ENCODE measurements around the gene PTPRN2.

PTPRN2 gene

GRCh38 chr7:157646551-157646950 is 941.1 kb downstream of the PTPRN2 start:
- DNase-seq (ENCODE audit: low spot score), result no peak
- in situ Hi-C loops (cut with MboI; ENCODE audit: low sequenced_read_pairs, unreplicated experiment), result no loop called here
- no peak for TF ChIP-seq CTCF (IDR thresholded peaks at IDR 0.05; ENCODE audit: borderline replicate concordance, control extremely low read depth, extremely low read depth, insufficient read depth, missing control alignments)

GRCh38 chr7:157645539-157645938 is 942.1 kb downstream of the PTPRN2 start:
- DNase-seq (ENCODE audit: low spot score), result no peak
- in situ Hi-C loops (cut with MboI; ENCODE audit: low sequenced_read_pairs, unreplicated experiment), result no loop called here

GRCh38 chr7:157644946-157645345 is 942.7 kb downstream of the PTPRN2 start:
- TF ChIP-seq CTCF (IDR thresholded peaks at IDR 0.05; ENCODE audit: borderline replicate concordance, control extremely low read depth, extremely low read depth, insufficient read depth, missing control alignments), result no peak
- no peak for DNase-seq (ENCODE audit: low spot score)
- in situ Hi-C loops (cut with MboI; ENCODE audit: low sequenced_read_pairs, unreplicated experiment), result no loop called here

More at GRCh38 chr7:157645539-157645938, 942.1 kb downstream of the PTPRN2 start:
- no peak for TF ChIP-seq CTCF (IDR thresholded peaks at IDR 0.05; ENCODE audit: borderline replicate concordance, control extremely low read depth, extremely low read depth, insufficient read depth, missing control alignments)

- TF ChIP-seq CTCF (IDR thresholded peaks at IDR 0.05; ENCODE audit: borderline replicate concordance, control extremely low read depth, extremely low read depth, insufficient read depth, missing control alignments), result no peak
- no peak for DNase-seq (ENCODE audit: low spot score)
- in situ Hi-C loops (cut with MboI; ENCODE audit: low sequenced_read_pairs, unreplicated experiment), result no loop called here
Observed at GRCh38 chr7:157643525-157643970, 944.1 kb downstream of the PTPRN2 start.

- DNase-seq (ENCODE audit: low spot score), result no peak
- TF ChIP-seq CTCF (IDR thresholded peaks at IDR 0.05; ENCODE audit: borderline replicate concordance, control extremely low read depth, extremely low read depth, insufficient read depth, missing control alignments), result no peak
- in situ Hi-C loops (cut with MboI; ENCODE audit: low sequenced_read_pairs, unreplicated experiment), result no loop called here
Observed at GRCh38 chr7:157641866-157642265, 945.8 kb downstream of the PTPRN2 start.

GRCh38 chr7:157640144-157640543 is 947.5 kb downstream of the PTPRN2 start:
- in situ Hi-C loops (cut with MboI; ENCODE audit: low sequenced_read_pairs, unreplicated experiment), result no loop called here
- no peak for DNase-seq (ENCODE audit: low spot score)
- no peak for TF ChIP-seq CTCF (IDR thresholded peaks at IDR 0.05; ENCODE audit: borderline replicate concordance, control extremely low read depth, extremely low read depth, insufficient read depth, missing control alignments)

GRCh38 chr7:157638563-157638962 is 949.1 kb downstream of the PTPRN2 start:
- in situ Hi-C loops (cut with MboI; ENCODE audit: low sequenced_read_pairs, unreplicated experiment), result no loop called here
- no peak for DNase-seq (ENCODE audit: low spot score)

More at GRCh38 chr7:157638563-157638962, 949.1 kb downstream of the PTPRN2 start:
- no peak for TF ChIP-seq CTCF (IDR thresholded peaks at IDR 0.05; ENCODE audit: borderline replicate concordance, control extremely low read depth, extremely low read depth, insufficient read depth, missing control alignments)
